ENCODE data around the gene VAMP1. TPM values are rescaled to one million over a fixed set of nuclear protein-coding genes. Genes with fewer than 3 reads are reported as not detected.

Gene VAMP1
- total and polyA plus RNA-seq, 2 of the 13 experiments (the other 11 are each of a cell fraction or from before 2014, with no cell fraction given) = 2.5 to 7.4 TPM

- TF ChIP-seq MTERF4 (CRISPR knock-in tag; IDR thresholded peaks at IDR 0.05) (no peak), ZNF598 (CRISPR knock-in tag; IDR thresholded peaks at IDR 0.05; ENCODE audit: borderline replicate concordance) (no peak), ZNF747 (CRISPR knock-in tag; IDR thresholded peaks at IDR 0.05; ENCODE audit: borderline replicate concordance) (no peak), XRCC5 (optimal IDR thresholded peaks at IDR 0.05; ENCODE audit: low read length) (peak; percentile 46), GABPB1 (CRISPR knock-in tag; IDR thresholded peaks at IDR 0.05) (peak; percentile 49; the same call in 1 of the 2 replicates), CCDC6 (CRISPR knock-in tag; IDR thresholded peaks at IDR 0.05) (no peak), SALL2 (CRISPR knock-in tag; IDR thresholded peaks at IDR 0.05) (no peak; the same call in 1 of the 2 replicates), ZBTB42 (CRISPR knock-in tag; IDR thresholded peaks at IDR 0.05) (no peak), NR3C1 (CRISPR knock-in tag; IDR thresholded peaks at IDR 0.05) (no peak), MXD4 (CRISPR knock-in tag; IDR thresholded peaks at IDR 0.05) (no peak), EZH2 (conservative IDR thresholded peaks at IDR 0.05; ENCODE audit: low read depth, low read length) (no peak), ZUFSP (CRISPR knock-in tag; IDR thresholded peaks at IDR 0.05; ENCODE audit: borderline replicate concordance) (no peak), ZNF7 (CRISPR knock-in tag; IDR thresholded peaks at IDR 0.05) (no peak), RORA (CRISPR knock-in tag; IDR thresholded peaks at IDR 0.05) (no peak), ZNF138 (CRISPR knock-in tag; IDR thresholded peaks at IDR 0.05; ENCODE audit: low read depth) (no peak), HOXD1 (CRISPR knock-in tag; IDR thresholded peaks at IDR 0.05) (no peak), ZNF318 (CRISPR knock-in tag; IDR thresholded peaks at IDR 0.05) (no peak)
Observed at GRCh38 chr12:6423267-6424007, 47.0 kb downstream of the VAMP1 start (continued).
